ENCODE measurements around the gene PSMB3. TPM values are rescaled to one million over a fixed set of nuclear protein-coding genes. Genes with fewer than 3 reads are reported as not detected.

PSMB3 gene
- total RNA-seq, 1 experiment from 2014 or later = 233 TPM

DNA sequence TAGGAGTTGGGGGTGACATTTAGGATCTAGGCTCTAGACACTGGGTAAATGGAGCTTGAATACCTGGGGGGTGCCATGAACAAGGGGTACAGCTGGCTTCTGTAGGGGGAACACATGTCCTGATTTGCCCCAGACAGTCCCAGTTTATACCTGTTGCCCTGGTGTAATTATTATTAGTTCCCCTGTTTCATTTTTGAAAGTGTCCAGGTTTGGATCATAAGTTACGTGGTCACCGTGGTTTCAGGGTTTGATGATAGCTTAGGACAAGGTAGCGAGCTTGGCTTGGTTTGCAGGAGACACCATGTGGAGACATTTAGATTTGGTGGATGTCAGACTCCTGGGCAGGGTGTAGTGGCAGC is 42.0 kb upstream of the PSMB3 start:
- CTCF ChIA-PET = no interaction called here
- TF ChIP-seq POLR2AphosphoS5 (IDR thresholded peaks at IDR 0.05; ENCODE audit: low read depth, low read length) (no peak), SIN3A (IDR thresholded peaks at IDR 0.05; ENCODE audit: borderline replicate concordance, insufficient read depth, low read depth, low read length) (no peak), CTCF (IDR thresholded peaks at IDR 0.05) (no peak), TCF7L2 (IDR thresholded peaks at IDR 0.05; ENCODE audit: low read depth, low read length) (no peak)
- TF ChIP-seq, protein P1, sequence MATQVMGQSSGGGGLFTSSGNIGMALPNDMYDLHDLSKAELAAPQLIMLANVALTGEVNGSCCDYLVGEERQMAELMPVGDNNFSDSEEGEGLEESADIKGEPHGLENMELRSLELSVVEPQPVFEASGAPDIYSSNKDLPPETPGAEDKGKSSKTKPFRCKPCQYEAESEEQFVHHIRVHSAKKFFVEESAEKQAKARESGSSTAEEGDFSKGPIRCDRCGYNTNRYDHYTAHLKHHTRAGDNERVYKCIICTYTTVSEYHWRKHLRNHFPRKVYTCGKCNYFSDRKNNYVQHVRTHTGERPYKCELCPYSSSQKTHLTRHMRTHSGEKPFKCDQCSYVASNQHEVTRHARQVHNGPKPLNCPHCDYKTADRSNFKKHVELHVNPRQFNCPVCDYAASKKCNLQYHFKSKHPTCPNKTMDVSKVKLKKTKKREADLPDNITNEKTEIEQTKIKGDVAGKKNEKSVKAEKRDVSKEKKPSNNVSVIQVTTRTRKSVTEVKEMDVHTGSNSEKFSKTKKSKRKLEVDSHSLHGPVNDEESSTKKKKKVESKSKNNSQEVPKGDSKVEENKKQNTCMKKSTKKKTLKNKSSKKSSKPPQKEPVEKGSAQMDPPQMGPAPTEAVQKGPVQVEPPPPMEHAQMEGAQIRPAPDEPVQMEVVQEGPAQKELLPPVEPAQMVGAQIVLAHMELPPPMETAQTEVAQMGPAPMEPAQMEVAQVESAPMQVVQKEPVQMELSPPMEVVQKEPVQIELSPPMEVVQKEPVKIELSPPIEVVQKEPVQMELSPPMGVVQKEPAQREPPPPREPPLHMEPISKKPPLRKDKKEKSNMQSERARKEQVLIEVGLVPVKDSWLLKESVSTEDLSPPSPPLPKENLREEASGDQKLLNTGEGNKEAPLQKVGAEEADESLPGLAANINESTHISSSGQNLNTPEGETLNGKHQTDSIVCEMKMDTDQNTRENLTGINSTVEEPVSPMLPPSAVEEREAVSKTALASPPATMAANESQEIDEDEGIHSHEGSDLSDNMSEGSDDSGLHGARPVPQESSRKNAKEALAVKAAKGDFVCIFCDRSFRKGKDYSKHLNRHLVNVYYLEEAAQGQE (IDR thresholded peaks at IDR 0.05; ENCODE audit: insufficient read depth in 1 of 2, low read depth in 2 of 2, low read length in 1 of 2) = no peak
- no peaks in the 10 kb centered on the region for H3K4me1 ChIP-seq (ENCODE audit: control insufficient read depth, insufficient read depth, low read length)
- intact Hi-C loops (cut with micrococcal nuclease; ENCODE audit: unreplicated experiment) = no loop called here
- no peaks in the 10 kb centered on the region for H3K36me3 ChIP-seq (ENCODE audit: control insufficient read depth, insufficient read depth, low read length)
- no peak overlapping the region for H3K4me3 ChIP-seq (ENCODE audit: low read depth in 2 of 2, low read length in 2 of 2)
- H3K9me3 ChIP-seq (ENCODE audit: control insufficient read depth, insufficient read depth, low read depth, low read length) = no peaks in the 10 kb centered on the region
- DNase-seq (ENCODE audit: low read depth, low spot score) (no peak), ATAC-seq (no peak)
- no peaks in the 10 kb centered on the region for H3K27me3 ChIP-seq (ENCODE audit: control insufficient read depth, insufficient read depth, low read length)
- in situ Hi-C loops (cut with HindIII; ENCODE audit: low pct_unique_long_range_greater_than_20kb, low sequenced_read_pairs) = no loop called here
- no TSS peak for BruUV-seq (replicated peaks)
- no peak overlapping the region for H3K27ac ChIP-seq (ENCODE audit: low read length)
- POLR2A ChIA-PET = no interaction called here

DNA sequence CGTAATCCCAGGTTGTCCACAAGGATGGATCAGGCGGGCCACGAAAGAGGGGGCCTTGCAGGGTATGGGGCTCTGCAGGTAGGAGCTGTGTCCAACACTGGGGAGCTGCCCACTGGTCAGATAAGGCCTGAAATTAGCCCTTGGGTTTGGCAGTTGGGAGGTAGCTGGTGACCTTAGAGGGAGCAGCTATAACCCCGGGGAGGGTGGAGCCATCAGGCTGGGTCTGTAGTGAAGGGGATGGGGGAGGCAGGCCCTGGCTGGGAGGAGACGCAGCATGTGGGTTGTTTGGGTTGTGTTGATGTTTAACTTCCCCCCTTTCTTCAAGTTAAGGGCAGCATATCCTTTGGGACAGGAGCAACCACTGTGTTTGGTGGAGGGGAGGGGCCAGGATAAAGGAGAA is 41.6 kb upstream of the PSMB3 start:
- in situ Hi-C loops (cut with HindIII; ENCODE audit: low pct_unique_long_range_greater_than_20kb, low sequenced_read_pairs) (no loop called here), intact Hi-C loops (cut with micrococcal nuclease; ENCODE audit: unreplicated experiment) (no loop called here)
- H3K27ac ChIP-seq (ENCODE audit: low read length) = no peak overlapping the region
- no peaks in the 10 kb centered on the region for H3K27me3 ChIP-seq (ENCODE audit: control insufficient read depth, insufficient read depth, low read length)
- no peak for TF ChIP-seq POLR2AphosphoS5 (IDR thresholded peaks at IDR 0.05; ENCODE audit: low read depth, low read length)
- no peak for TF ChIP-seq TCF7L2 (IDR thresholded peaks at IDR 0.05; ENCODE audit: low read depth, low read length)
- TF ChIP-seq CTCF (IDR thresholded peaks at IDR 0.05) = no peak
- TF ChIP-seq, protein P1 (IDR thresholded peaks at IDR 0.05; ENCODE audit: insufficient read depth in 1 of 2, low read depth in 2 of 2, low read length in 1 of 2) = no peak
- TF ChIP-seq SIN3A (IDR thresholded peaks at IDR 0.05; ENCODE audit: borderline replicate concordance, insufficient read depth, low read depth, low read length) = no peak
- DNase-seq (ENCODE audit: low read depth, low spot score) (no peak), ATAC-seq (no peak)
- no peak overlapping the region for H3K4me3 ChIP-seq (ENCODE audit: low read depth in 2 of 2, low read length in 2 of 2)
- CTCF ChIA-PET = no interaction called here
- POLR2A ChIA-PET = no interaction called here
- no peaks in the 10 kb centered on the region for H3K9me3 ChIP-seq (ENCODE audit: control insufficient read depth, insufficient read depth, low read depth, low read length)
- H3K4me1 ChIP-seq (ENCODE audit: control insufficient read depth, insufficient read depth, low read length) = no peaks in the 10 kb centered on the region
- H3K36me3 ChIP-seq (ENCODE audit: control insufficient read depth, insufficient read depth, low read length) = no peaks in the 10 kb centered on the region
- no TSS peak for BruUV-seq (replicated peaks)
